ENCODE measurements around the gene ISY1.
"Not testable (repeated sequence)": the region's sequence is repeated elsewhere in the genome, so short reads cannot be mapped to it uniquely, and the experiment has no call there.

The ISY1 gene

DNA sequence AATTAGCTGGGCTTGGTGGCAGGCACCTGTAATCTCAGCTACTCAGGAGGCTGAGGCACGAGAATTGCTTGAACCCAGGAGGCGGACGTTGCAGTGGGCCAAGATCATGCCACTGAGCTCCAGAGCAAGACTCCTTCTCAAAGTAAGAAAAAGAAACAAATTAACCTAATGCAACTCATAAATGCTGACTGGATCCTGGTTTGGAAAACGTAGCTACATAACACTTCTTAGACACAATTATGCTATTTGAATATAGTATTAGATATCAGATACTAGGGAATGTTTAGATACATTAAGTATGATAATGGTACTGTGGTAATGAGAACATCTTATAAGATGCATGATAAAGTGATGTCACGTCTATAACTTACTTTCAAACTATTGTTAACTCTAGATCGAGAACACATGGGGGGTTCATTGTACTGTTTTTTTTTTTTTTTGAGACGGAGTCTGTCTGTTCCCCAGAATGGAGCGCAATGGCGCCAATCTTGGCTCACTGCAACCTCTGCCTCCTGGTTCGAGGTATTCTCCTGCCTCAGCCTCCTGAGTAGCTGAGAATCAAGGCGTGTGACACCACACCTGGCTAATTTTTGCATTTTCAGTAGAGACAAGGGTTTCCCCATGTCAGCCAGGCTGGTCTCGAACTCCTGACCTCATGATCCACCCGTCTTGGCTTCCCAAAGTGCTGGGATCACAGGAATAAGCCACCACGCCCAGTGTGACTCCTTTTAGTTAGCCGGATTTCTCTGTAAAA, 5.9 kb upstream of the ISY1 start:
- DNase-seq (ENCODE audit: low spot score): no peak

DNA sequence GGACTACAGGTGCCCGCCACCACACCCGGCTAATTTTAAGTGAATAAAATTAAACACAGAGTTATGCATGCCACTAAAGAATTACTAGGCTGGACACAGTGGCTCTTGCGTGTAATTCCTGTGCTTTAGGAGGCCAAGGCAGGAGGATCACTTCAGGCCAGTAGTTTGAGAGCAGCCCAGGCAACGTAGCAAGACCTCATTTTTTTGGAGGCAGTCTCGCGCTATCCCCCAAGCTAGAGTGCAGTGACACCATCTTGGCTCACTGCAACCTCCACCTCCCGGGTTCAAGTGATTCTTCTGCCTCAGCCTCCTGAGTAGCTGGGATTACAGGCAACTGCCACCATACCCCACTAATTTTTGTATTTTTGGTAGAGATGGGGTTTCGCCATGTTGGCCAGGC, 4.7 kb upstream of the ISY1 start:
- not testable (repeated sequence) for DNase-seq (ENCODE audit: low spot score)

DNA sequence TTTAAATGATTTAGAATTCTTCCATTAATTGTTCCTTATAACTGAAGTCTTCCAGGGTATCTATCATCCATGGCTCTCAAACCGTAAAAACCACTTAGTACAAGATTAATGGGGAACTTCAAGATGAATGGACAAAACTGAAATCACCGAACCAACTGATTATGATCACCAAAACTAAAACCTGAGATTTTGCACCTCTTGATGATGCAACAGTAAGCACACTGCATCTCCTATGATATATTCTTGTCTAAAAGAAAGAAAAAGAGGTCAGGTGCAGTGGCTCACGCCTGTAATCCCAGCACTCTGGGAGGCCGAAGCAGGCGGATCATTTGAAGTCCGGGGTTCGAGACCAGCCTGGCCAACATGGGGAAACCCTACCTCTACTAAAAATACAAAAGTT, 3.6 kb upstream of the ISY1 start:
- DNase-seq (ENCODE audit: low spot score): no peak

DNA sequence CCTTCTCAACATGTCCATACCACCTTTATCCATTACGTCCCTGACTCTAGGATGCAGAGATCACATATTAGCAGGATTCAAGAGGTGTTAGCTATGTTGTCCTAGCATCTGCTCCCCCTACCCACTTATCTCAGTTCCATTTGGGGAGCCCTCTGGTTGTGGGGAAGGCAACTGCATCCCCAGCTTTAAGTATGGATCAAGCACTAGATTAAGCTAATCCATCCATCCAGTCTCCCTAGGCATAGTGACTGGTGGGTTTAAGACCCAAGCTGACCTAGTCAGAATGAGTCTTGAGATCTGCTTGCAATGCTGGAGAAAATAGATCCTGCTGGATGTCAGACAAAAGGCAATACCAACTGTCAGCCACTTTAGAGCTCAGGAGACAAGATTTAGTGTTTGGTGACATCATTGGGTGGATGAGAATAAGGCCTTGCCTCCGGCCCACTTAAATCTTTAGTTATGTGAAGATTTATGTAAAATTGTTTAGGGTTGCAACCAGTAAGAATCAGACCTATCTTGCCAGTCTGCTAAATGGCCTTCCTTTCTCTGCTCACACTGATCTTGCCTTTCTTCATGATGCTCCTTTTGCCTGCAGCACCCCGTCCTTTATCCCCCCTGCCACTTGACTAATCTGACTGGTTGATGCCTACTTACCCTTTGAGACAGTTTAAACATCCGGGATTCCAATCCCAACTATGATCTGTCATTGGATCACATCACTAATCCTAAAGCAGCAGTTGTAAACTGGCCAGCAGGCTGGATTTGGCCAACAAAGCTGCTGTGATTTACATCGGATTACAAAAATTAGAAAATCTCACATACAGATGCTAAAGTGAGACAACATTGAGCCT, 2.1 kb upstream of the ISY1 start:
- DNase-seq (ENCODE audit: low spot score): no peak

DNA sequence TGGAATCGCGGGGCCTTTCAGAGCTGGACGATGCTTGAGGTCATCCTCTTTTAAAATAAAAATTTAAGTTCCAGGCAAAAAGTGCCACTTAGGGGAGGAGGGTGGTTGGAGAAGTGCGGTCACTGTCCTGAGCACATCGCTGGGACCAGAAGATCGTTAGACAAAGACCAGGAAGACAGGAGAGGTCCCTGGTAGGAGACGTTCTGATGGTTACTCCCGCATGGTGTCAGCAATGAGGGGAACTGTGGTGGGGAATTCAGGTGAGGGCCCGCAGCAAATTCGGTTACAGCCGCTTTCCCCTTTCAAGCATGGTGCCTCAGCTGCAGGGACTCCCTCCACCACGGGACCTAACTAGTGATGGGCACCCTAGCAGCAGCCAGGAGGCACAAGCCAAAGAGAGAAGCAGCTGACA, 1.0 kb upstream of the ISY1 start:
- peak; percentile 7 for DNase-seq (ENCODE audit: low spot score)

DNA sequence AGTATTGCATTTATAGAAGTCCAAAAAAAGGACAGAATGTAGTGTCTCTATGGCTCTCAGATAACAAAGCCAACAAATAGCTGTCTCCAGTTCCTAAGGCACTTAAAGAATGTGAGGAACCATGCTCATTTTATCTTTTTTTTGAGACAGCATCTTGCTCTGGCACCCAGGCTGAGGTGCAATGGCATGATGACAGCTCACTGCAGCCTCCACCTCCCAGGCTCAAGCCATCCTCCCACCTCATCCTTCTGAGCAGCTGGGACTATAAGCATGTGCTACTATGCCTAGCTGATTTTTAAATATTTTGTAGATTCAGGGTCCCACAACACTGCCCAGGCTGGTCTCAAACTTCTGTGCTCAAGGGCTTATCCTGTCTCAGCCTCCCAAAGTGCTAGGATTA, 16.1 kb downstream of the ISY1 start:
- no peak for DNase-seq (ENCODE audit: low spot score)

DNA sequence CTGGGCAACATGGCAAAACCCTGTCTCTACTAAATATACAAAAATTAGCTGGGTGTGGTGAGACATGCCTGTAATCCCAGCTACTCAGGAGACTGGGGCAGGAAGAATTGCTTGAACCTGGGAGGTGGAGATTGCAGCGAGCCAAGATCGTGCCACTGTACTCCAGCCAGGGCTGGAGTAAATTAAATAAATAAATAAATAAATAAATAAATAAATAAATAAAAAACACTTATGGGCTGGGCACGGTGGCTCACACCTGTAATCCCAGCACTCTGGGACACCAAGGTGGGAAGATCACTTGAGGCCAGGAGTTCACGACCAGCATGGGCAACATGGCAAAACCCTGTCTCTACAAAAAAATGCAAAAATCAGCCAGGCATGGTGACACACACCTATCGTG, 19.9 kb downstream of the ISY1 start:
- DNase-seq (ENCODE audit: low spot score): not testable (repeated sequence)

DNA sequence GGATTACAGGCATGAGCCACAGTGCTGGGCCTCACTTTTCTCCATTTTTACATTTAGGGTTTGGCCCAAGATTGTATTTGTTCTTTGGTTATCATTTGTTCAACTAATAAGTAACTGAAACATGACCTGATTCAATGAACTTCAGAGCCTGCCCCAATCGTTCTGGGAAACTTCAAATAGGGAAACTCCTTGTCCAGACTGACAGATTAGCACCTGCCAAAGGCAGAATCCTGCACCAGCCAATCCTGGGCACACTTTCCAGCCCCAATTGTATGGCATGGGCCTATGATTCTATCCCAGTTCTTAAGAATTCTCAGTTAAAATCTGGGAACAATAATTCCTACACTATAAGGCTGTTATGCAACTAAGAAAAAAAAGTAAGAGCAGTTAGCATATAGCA, 21.0 kb downstream of the ISY1 start:
- no peak for DNase-seq (ENCODE audit: low spot score)

DNA sequence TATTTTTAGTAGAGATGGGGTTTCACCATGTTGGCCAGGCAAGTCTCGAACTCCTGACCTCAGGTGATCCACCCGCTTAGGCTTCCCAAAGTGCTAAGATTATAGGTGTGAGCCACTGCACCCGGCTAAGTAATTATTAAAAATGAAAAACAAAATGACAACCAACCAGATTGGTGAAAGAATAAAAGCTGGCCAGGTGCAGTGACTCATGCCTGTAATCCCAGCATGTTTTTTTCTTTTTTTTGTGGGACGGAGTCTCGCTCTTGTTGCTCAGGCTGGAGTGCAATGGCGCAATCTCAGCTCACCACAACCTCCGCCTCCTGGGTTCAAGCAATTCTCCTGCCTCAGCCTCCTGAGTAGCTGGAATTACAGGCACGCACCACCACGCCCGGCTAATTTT, 24.6 kb downstream of the ISY1 start:
- DNase-seq (ENCODE audit: low spot score): not testable (repeated sequence)

DNA sequence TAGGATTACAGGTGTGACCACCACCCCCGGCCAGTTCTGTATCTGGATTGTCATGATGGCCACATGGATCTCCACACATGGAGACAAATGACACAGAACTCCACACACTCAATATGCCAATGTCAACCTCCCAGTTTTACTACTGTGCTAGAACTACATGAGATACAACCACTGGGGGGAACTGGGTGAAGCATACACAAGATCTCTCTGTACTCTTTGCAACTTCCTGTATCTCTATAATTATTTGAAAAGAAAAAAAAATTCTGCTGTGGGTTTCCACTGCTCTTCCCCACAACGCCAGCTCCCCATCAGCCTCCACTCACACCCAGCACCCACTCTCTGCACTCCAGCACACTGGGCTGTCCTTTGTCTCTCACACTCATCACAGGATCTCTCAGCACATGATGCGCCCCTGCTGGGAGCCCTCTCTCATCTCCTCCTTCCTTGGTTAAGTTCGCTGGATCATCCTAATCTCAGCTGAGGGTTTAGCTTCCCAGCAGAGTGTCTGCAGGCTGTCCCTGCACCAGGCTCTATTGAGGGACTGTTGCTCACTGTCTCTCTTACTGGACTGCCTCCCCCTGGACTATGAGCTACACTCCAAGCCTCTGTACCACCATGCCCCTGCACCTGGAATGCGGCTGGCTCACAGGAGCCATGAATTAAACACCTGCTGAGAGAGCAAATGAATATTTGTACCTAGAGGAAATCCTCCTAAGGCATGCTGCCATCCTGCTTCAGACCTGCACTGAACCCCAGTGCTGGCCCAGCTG, 28.6 kb downstream of the ISY1 start:
- no peak for DNase-seq (ENCODE audit: low spot score)

DNA sequence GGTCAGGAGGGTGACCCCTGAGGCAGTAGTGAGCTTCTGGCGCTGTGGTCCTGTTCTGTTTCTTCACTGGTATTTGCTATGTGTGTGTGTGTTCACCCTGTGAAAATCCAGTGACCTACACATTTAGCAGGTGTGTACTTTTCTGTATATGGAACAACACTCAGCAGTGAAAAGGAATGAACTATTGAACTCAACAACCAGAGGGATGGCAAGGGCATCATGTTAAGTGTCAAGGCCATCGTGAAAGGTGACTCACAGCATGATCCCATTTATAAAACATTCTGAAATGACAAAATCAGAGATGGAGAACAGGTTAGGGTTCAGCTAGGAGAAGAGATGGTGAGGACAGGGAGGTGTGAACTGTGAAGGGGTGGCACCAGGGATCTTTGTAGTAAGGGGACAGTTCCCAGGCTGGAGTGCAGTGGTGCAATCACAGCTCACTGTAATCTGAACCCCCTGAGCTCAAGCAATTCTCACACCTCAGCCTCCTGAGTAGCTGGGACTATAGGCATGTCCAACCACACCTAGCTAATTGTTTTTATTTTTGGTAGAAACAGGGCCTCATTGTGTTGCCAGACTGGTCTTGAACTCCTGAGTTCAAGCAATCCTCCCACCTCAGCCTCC, 29.3 kb downstream of the ISY1 start:
- DNase-seq (ENCODE audit: low spot score): no peak

DNA sequence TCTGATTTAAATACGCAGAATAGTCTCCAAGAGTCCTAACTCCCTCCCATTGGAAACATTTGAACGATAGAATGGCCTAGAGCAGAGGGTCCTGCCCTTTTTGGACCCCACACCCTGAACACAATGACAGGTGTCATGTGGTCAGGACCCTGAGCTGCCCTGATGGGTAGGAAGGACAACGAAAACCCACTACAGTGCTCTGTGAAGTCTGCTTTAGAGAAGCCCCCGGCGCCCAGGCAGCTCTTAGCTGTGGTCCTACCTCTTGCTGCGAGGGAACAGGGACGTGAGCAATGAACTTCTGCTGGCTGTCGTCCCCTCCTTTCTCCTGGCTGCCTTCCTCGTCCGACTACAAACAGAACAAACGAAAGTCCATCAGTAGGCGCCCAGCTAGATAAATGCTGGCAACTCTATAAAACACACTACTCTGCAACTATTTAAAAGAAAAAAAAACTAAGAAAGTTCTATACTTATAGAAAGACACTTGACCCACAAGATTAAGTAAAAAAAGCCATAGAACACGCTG, 30.5 kb downstream of the ISY1 start:
- no peak for DNase-seq (ENCODE audit: low spot score)

DNA sequence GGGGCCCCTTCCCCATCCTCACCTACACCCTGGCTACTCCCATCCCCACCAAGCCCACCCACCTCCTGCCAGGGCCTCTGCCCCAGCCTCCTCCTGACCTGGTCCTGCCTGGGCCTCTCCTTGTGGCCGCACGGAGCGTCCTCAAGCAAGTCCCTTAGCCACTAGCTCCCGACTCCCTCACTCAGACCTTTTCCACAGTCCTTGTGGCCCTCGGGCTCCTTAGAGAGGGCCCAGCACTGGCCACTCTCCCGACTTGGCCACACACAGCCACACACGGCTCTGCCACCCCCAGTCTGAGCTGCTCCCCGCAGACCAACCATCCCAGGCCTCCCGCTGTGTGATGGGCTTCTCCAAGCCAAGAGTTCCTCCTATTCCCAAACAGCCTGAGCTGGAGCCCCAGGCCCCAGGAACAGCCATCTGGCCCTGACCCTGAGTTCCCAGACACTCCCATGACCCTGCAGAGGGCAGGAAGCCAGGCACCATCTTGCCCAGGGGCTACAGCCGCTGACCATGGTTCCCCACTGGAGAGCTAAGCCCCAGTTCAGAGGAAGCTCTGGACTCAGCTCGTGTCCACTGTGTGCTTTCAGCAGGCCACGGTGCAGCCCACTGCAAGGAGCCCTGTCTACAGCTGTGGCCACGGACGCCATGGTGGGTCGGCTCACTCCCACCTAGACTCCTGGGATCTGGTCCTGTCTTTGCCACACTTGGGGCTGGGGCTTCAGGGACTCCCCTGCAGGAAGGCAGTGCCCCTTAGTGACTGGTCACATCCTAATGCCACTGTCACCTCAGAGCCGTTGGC, 32.3 kb downstream of the ISY1 start:
- no peak for DNase-seq (ENCODE audit: low spot score)

DNA sequence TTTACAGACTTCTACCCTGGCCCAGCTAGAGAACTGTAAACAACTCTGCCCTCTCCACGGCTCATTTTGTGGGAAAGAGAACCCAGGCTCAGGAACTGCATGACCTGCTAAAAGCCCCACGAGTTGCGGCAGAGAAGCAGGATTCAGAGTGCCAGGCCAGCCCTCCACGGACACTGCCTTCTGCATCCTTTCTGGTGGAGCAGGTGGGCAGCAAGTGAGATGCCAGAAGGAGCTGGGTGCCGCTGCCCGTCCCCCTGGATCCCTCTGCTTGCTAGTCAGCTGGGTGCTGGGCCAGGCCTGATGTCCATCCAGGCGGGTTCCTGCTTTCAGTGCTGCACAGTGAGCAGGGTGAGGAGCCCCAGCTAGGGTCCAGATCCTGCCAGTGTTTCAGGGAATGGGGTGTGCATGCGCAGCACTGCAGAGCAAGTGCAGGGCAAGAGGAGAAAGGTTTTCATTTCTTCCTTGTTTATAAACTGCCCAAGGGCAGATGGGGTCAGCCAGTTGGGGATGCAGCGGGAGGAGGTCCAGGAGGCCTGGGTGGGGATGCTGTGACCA, 34.1 kb downstream of the ISY1 start:
- no peak for DNase-seq (ENCODE audit: low spot score)

DNA sequence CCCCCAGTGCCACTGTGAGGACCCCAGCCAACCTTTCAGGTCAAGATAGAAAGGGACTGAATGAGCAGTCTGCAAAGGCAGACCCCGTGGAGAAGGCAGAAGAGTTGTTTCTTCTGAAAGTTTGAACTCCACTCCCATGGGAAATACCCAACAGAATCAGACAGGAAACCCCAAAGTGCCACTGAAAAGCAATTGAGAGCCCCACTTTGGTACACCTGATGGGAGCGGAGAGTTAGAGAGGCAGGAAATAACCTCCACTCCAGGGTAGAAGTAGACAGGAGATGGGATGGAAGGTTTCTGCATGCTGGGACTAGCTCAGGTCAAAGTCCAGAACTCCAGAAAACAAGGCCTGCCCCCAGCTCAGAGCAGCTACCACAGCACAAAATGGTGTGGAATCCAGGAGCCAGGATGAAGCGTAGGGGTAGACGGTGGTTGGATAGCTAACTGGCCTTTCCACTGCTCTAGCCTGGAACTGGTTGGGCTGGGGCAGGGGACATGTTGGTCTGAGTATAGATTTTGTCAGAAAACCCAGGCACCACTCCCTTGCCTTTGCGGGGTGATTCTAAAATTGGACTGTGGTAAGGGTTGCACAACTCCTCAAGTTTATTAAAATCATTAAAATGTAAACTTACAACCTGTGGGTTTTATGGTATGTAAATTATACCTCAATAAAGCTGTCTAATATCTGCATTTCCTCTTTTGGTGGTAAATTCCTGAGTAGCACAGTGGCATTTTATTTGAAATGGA, 37.4 kb downstream of the ISY1 start:
- no peak for DNase-seq (ENCODE audit: low spot score)

DNA sequence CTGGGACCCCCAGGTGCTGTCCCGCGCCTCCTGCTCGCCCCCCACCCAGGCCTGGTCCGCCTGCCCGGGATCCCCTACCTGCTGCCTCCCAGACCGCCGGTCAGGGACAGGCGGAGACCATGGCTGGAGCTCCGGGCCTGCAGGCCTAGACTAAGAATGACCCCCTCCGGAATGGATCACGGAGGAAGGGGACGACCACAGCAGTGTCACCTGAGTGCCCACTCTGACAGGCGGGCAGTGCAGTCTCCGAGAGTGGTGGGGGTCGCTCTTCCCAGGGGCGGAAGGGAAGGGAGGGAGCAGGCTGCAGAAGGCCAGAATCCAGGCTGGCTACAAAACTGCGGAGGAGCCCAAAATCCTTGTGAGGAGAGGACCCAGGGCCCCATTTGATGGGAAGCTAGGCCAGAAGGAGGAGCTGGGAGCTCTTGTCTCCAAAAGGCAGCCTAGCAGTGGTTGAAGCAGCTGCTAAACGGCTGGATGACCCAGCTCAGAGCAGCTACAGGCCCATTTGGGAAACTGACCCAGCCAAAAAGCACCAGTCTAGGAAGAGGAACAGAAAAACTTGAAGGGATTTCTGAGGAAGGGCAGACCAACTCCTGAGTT, 38.4 kb downstream of the ISY1 start:
- DNase-seq (ENCODE audit: low spot score): peak; percentile 4

DNA sequence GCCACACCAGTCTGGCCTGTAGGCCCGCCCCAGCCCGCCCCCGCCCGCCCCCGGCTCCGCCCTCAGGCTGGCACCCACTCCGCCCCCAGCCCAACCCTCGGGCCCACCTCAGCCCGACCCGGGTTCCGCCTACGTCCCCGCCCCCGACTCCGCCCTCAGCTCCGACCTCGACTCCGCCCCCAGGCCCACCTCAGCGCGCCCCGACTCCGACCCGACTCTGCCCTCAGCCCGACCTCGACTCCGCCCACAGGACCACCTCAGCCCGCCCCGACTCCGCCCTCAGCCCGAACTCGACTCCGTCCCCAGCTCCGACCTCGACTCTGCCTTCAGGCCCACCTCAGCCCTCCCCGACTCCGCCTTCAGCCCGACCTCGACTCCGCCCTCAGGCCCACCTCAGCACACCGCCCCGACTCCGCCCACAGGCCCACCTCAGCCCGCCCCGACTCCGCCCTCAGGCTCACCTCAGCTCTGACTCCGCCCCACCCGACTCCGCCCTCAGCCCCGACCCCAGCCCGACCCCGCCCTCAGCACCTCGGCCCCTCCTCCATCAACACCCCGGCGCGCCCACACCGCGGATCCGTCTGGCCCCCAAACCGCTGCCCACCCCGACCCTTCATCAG, 39.0 kb downstream of the ISY1 start, which contains the start of gene RAB43:
TSS of gene RAB43 (minus strand) at position 13 of the 620 bp plus-strand sequence. CDS start 315 bp downstream, outside the sequence.
- peak; percentile 89 for DNase-seq (ENCODE audit: low spot score)

DNA sequence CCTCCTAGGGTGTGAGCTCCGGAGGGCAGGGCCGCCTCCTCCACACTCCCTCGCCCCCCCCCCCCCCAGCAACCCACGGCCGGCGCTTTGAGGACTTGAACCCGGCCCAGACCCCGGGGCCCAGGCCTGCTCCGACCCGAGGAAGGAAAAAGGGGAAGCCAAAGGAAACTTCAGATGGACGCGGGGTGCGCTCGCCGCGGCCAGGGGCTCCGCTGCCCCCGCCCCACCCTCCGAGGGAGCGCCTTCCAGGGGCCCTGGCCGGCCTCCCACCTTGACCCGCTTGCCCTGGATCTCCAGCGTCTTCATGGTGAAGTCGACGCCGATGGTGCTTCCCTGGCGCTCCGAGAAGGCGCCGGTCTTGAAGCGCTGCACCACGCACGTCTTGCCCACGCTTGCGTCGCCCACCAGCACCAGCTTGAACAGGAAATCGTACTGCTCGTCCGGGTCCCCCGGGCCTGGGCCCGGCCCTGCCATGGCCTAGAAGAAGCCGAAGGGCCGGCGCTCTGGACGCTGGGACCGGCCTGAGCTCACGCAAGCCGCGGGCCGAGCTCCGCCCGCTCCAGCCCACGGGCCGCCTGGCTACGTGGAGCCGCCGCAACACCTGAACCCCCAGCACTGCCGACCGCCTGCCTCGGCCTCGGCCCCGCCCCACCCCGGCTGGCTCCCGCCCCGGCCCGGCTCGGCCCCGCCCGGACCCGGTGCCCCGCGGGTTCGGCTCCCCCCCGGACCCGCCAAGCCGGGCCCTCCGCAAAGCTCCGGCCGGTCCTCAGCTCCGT, 39.7 kb downstream of the ISY1 start:
- DNase-seq (ENCODE audit: low spot score): no peak
